K562 (cell line): ENCODE measurements around the gene B2M. TPM values are rescaled to one million over a fixed set of nuclear protein-coding genes. Genes with fewer than 3 reads are reported as not detected.

Source experiments
- AFF4 ChIP-seq: sonication (generic); formaldehyde crosslinking; IDR thresholded peaks from 2 replicates; pipeline ENCODE4 v1.8.0; 2023; ENCODE audit warnings: mild to moderate bottlenecking, missing genetic modification reagents
- CHD7 ChIP-seq: fragments of 200-600 bp; sonication (generic); IDR thresholded peaks from one replicate; pipeline ENCODE4 v1.6.1; 2012; ENCODE audit warnings: mild to moderate bottlenecking, low read depth, low read length, inconsistent platforms
- GATAD2A ChIP-seq: fragments of 450-650 bp; IDR thresholded peaks from 2 replicates; pipeline ENCODE4 v1.6.1; 2017
- HMGXB4 ChIP-seq: sonication (generic); formaldehyde crosslinking; IDR thresholded peaks from 2 replicates; pipeline ENCODE4 v1.8.1; 2023; ENCODE audit warnings: mild to moderate bottlenecking, missing genetic modification reagents
- MBD2 ChIP-seq: sonication (generic); IDR thresholded peaks from 2 replicates; pipeline ENCODE4 v1.6.1; 2016; ENCODE audit warnings: low read depth, borderline replicate concordance
- SIN3A ChIP-seq, 2 experiments: fragments of 150-350 bp in 1 of 2; IDR thresholded peaks; 2 replicates each; pipeline ENCODE4 v1.6.1; 2011 to 2016; ENCODE audit warnings: borderline replicate concordance in 2 of 2, low read depth in 2 of 2, low read length in 2 of 2, mild to moderate bottlenecking in 2 of 2, moderate library complexity in 2 of 2; ENCODE audit not compliant: control insufficient read depth in 1 of 2
- polyA plus RNA-seq, 8 experiments: library from polyadenylated mRNA; depleted of rRNA in 4 of 8; stranded (reverse) in 5 of 8; unstranded in 3 of 8; fragments of >200 nt; fragmentation: Nextera tagmentation in 2 of 8; fragmentation: Illumina TruSeq in 1 of 8; extraction: Ambion mirVana in 2 of 8; extraction: Trizol in 1 of 8; gene quantifications; 2 replicates each; pipeline versions ENCODE4 v1.2.1 to v1.2.3, GENCODE V29; 2011 to 2014; ENCODE audit warnings: inconsistent platforms in 1 of 8, missing spikeins in 1 of 8
- total RNA-seq, 7 experiments: library from RNA; depleted of rRNA in 6 of 7; stranded (reverse); fragments of >200 nt in 6 of 7; fragmentation: Illumina TruSeq in 2 of 7; extraction: Trizol in 2 of 7; gene quantifications; 2 replicates each; pipeline versions ENCODE4 v1.2.1 to v1.2.3, GENCODE V29; 2011 to 2021; ENCODE audit warnings: low replicate concordance in 1 of 7
- TF ChIP-seq, protein P1 (sequence below): fragments of 250-450 bp; sonication (Bioruptor Pico); IDR thresholded peaks from 2 replicates; pipeline ENCODE4 v1.8.0; 2021; ENCODE audit warnings: moderate library complexity, mild to moderate bottlenecking, inconsistent platforms

Gene B2M
- total and polyA plus RNA-seq, 9 of the 15 experiments (the other 6 are each of a cell fraction or from before 2014, with no cell fraction given) = 460 to 3,138 (median 1,032) TPM

DNA sequence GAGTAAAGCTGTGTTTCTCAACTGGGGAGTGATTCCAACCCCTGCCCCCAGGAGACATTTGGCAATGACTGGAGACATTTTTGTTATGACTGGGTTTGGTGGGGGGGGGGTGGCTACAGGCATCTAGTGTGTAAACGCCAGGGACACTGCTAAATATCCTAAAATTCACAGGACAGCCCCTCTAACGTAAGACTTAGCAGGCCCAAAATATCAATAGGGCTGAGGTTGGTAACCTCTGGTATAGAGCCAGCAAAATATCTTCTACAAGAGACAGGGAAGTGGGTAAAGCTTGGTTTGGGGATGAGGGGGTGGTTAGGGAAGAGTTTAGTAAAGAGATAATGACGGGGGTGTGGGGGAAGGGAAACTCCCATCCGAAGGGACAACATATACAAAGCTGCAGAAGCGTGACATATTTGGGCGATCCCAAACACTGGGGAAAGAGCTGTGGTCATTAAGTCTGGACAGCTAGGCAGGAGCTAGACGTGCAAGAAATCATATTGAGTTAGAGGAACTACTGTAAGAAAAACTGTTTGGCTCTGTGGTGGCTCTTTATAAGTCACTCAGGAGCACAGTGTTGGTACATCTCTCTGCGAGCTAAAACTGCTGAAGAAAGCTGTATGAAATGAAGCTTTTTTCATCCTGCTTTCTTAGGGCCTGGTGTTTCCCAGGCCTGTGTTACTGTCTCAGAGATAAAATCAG is 24.3 kb downstream of the B2M start (continued):
- TF ChIP-seq CHD7 (no peak), SIN3A (IDR thresholded peaks at IDR 0.05; ENCODE audit: borderline replicate concordance in 2 of 2, control insufficient read depth in 1 of 2, low read depth in 2 of 2, low read length in 2 of 2) (no peak), MBD2 (no peak), AFF4 (CRISPR knock-in tag) (no peak), HMGXB4 (CRISPR knock-in tag) (no peak), GATAD2A (no peak)
- TF ChIP-seq, protein P1, sequence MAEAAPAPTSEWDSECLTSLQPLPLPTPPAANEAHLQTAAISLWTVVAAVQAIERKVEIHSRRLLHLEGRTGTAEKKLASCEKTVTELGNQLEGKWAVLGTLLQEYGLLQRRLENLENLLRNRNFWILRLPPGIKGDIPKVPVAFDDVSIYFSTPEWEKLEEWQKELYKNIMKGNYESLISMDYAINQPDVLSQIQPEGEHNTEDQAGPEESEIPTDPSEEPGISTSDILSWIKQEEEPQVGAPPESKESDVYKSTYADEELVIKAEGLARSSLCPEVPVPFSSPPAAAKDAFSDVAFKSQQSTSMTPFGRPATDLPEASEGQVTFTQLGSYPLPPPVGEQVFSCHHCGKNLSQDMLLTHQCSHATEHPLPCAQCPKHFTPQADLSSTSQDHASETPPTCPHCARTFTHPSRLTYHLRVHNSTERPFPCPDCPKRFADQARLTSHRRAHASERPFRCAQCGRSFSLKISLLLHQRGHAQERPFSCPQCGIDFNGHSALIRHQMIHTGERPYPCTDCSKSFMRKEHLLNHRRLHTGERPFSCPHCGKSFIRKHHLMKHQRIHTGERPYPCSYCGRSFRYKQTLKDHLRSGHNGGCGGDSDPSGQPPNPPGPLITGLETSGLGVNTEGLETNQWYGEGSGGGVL (CRISPR knock-in tag) = no peak
